Stimulated activated CD4-positive, alpha-beta T cell treated with anti-CD3 and anti-CD28 coated beads, Interleukin-1b, Interleukin-23, amount 100 ng/mL, for 24 hours (primary cell): ENCODE measurements around the gene AK1.

Experiments used
- DNase-seq, 4 experiments: peaks; one replicate each; pipeline ENCODE4 v3.0.0-alpha.2; 2020; ENCODE audit warnings: low read depth in 4 of 4, low spot score in 1 of 4

The AK1 gene

DNA sequence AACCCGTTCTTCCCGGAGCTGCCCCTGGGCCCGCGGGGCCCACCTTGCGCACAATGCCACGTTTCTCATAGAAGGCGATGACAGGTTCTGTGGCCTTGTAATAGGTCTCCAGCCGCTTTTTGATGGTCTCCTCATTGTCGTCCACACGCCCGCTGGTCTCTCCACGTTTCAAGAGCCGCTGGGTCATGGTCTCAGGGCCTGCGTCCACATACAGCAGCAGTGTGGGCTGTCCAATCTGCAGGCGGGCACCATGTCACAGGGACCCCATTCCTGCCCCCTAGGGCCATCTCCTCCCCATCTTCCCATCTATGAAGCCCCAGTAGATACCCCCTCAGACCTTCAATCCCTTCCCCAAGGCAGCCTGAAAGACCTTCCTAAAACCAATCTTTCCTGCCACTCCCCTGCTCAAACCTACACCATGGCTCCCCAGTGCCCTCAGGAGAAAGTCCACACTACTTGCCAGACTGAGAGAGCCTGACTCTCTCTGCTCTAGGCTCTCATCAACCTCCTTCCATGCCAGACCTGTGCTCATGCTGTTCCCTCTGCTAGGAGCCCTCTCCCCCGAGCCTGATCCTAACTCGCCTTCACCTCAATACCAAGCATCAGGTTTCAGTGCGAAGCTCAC lies 9.1 kb downstream of the AK1 start:
- no peak for DNase-seq

DNA sequence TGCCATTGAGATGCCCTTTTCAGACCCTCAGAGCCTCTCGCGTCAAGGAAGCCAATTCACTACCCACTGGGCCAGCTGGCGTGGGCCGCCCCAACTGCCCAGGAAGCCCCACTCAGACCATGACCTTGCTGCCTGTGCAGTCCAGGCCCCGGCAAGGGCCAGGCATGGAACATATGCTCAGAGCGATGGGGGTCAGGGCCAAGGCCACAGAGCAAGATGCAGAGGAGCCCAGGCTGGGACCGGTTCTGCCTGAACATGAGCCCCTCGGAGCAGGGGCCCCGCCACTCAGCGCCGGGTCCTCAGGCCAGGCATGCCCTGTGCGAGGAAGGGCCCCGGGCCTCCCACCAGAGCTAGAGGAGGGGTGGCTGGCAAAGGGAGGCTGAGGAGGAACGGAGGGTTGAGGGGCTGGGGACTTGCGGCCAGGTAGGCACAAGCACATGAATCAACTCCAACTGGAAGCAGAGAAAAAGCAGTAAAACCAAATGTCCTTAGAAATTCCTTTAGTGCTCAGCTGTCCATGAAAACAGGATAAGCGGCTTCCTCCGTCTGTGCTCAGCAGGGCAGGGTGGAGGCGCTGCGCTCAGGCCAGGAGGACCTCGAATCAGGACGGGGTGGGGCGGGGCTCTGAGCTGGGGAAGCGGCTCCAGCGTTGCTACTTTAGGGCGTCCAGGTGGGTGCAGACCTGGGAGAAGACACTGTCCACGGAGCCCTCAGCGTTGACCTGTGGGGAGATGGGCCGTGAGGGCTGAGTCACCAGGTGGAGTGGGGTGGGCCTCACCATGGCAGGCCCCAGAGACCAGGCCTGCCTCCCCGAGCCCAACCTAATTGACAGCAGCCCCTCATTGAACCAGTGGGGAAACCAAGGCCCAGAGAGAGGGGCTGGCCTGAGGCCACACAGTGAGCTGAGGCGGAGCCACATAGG lies 9.9 kb downstream of the AK1 start:
- DNase-seq = no peak

DNA sequence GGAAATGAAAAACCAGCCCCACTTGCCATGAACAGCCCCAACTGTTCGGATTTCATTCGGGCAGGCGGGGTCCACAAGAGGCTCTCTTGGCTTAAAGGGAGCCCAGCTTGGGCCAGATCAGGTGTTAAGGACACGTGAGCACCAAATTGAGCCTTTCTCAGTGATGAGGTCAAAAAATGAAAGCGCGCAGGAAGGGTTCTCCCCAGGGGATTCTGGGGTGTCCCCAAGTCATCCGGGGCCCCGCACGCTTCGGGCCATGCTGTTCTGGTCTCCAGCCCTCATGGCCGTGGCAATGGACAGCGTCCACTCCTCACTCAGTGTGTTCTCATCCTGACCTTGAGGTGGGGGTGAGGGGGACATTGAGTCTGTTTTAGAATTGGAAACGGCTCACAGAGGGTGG lies 10.9 kb downstream of the AK1 start:
- no peak for DNase-seq

DNA sequence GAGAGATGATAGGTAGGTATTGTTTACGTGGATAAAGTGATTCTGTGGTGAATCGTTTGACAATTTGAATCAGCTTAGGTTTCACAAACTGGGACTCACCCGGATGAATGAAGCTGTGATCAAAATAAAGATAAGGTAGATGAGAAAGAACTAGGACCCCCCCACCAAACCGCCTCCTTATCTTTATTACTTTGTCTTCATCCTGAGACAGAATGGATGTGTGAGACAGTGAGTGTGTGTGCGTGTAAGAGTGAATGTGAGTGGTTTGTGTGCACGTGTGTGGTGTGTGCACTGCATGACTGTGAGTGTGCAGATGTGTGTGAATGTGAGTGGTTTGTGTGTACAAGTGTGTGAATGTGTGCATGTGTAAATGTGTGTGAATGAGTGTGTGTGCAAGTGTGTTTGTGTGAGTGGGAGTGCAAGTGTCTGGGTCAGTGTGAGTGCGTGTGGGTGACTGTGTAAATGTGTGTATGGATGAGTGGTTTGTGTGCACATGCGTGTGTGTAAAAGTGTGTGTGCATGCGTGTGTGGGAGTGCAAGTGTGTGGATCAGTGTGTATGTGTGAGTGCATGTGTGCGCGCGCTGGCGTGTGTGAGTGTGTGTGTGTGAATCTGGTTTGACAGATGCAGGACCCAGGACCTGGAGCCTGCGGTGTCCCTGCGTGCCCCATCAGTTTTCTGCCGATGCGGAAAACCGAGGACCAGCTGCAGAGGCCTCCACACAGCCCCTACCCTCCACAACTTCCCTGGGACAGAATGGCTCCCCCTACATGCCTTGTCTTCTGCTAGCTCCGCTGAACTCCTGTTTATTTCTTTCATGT lies 11.6 kb downstream of the AK1 start:
- DNase-seq = no peak

DNA sequence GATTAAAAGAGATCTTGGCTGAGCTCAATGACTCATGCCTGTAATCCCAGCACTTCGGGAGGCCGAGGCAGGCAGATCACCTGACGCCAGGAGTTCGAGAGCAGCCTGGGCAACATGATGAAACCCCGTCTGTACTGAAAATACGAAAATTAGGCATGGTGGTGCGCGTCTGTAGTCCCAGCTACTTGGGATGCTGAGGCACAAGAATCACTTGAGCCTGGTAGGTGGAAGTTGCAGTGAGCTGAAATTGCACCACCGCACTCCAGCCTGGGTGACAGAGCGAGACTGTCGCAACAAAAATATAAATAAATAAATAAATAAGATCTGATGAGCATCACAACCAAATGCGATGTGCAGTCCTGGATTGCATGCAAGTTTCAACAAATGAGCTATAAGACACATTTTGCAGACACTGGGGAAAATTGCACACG lies 14.3 kb downstream of the AK1 start:
- DNase-seq = no peak

DNA sequence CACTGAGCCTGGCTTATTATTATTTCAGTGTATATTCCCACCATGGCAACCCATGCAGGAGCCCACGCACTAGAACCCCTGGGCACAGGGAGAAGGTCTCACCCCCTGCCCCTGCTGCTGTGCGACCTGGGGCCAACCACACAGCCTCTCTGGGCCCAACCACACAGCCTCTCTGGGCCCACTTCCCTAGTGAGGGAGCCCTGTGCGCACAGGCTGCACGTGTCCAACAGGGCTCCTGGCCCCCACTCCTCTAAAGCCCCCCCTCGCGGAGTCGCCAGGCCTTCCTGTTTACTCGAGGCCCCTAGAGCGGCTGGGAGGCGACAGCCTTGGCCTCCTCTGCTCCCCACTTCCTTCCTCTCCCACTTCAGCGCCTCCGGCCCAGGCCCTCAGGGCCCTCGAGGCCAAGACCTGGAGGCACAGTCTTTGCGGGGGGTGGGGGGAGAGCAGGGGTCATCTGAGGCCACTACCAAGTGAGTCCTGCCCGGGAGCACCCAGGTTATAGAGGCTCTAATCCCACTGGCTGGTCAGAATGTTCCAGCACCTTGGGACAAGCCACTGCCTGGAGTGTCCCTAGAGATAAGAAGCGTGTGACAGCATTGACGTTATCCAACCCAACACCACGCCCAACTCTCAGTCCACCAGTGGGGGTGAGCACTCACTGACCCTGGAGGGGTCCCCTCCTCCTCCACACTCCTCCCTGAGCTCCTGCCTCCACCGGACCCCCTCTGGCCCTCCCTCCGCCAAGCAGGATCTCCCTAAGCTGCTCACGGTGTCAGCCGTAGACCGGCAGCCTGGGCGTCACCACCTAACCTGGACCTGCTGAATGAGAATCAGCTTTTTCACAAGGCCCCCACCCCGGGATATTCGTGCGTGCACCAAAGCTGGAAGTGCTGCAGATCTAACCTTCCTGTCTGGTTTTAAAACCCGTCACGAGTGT lies 15.1 kb downstream of the AK1 start:
- no peak for DNase-seq

DNA sequence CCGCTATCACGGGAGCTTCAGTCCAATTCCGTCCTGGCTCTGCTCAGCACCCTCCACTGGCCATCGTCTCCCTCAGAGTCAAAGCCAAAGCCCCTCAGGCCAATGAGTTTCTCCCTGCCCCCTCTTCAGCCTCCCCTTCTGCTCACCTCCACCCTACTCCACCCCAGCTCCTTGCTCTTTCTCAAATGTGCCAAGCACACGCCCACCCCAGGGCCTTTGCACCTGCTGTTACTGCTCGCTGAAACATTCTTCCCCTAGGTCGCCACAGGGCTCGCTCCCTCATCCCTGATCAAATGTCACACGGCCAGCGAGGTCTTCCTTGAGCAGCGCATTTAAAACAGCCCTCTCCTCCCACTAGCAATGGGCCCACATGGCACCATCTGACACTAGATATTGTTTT lies 16.7 kb downstream of the AK1 start:
- DNase-seq = no peak

DNA sequence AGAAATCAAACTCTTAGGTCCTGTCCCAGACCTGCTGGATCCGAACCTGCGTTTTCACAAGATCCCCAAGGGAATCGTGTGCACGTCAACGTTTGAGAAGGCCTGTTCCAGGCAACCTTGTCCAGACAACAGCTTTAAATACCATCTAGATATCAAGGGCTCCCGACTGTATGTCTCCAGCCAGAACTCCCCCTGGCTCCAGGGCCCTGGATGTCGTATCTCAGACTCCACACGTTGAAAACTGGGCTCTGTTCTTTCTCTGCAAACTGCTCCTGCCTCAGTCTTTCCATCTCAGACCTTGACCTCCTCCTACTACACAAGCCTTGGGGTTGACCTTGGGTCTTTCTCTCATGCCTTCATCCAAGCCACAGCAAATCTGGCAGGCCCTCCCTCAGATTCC lies 17.2 kb downstream of the AK1 start:
- no peak for DNase-seq

DNA sequence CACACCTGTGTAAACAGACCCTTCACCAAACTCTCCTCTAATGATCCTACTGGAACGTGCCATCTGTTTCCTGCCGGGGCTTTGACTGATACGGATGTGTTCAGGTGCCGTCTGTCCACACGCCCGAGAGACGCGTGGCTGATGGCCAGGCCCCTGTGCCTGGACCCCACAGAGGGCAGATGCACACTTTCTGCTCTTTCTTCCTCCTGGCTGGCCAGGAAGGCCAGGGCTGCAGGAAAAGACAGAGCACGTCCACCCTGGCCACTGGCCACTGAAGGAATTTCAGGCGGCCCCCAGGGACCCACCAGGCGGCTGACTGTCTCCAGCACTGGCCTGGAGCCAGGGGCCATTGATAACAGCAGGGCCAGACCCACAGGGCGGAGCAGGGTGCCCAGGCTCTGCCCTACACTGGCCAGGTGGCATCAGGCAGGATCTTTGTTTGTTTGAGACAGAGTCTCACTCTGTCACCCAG lies 19.4 kb downstream of the AK1 start:
- DNase-seq = no peak

DNA sequence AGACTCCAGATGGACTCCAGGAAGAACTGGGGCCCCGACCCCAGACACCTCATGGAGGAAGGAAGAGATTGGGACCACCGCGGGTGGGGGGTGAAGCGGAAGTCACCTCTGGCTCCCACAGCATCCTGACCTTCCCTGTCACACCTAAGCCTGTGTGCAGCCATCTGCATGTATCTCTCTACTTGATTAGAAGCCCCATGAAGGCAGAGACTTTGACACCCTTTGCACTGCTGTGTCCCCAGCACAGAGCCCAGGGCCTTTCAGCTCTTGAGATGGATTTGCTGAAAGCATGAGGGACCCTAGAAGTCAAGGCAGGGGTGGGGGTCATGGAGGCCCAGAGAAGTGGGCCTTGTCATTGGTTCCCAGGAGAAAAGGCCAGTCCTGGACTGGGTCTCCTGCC lies 20.2 kb downstream of the AK1 start:
- no peak for DNase-seq

DNA sequence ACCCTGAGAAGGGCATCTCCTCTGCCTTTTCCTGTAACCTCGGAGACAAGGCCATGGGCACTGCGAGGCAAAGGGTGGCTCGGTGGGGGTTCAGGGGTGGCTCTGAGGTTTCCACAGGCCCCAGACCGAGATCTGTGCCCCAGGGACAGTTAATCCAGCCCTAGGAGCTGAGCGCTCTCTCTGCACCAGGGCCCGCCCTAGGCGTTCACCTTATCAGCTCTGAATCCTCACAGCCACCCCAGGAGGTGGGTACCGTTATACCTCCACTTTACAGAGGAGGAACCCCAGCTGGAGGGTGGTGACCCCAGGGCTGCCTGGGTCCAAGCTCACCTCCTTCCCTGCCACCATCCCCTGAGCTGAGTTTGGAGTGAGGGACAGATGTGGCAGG lies 20.8 kb downstream of the AK1 start:
- no peak for DNase-seq

DNA sequence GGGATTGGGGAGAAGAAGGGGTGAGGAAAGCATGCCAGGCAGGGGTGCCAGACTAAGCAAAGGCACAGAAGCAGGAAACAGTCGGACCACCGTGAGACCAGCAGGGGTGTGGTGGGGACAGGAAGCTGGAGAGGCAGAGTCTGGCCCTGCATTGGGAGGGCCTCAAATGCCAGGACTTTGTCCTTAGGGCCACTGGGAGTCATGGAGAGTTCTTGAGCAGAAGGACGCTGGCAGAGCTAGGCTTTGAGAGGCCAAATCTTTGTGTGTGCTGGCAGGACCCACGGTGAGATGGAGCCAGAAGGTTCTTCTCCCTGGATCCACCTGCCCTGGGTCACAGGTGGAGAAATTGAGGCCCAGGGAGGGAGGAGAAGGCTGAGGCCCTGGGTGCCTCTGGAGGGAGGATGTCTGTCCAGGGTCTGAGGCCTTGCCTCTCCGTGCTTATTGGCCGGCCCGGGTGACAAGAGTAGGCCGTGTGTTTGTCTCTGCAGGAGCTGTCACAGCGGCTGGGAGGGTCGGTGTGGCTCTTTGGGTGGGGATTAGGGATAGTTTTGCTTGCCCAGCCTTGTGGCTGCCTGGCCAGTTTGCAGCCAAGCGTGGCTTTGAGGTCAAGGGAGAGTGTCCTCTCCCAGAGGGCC lies 21.3 kb downstream of the AK1 start:
- DNase-seq = no peak

DNA sequence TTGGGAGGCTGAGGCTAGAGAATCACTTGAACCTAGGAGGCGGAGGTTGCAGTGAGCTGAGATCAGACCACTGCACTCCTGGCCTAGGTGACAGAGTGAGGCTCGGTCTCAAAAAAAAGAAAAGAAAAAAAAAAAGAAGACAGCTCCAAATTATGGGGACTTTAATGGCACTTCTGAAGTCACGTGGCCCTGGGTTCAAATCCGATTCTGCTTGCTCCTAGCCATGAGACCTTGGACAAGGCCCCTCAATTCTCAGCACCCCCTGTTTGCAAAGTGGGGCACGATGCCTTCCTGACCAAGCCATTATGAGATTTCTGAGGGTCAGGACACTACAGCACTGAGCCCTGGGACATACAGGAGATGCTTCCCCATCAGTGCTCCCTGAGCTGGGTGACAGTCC lies 22.0 kb downstream of the AK1 start:
- no peak for DNase-seq

DNA sequence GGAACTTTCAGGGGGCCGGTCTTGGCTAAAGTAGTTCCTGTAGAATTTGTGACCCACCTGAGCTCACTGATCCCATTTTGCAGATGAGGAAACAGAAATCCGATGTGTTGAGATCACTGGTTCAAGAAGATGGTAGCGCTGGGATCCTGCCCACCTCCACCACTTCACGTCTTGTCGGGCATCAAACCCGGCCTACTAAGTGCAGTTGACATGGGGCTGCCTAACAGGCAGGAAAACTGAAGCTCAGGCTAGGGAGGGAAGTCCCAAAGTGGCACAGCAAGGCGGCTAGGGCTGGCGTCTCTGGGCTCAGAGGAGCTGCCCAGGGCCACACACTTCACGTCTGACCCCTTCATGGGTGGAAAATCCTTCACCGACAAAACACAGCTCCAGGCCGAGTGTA lies 22.5 kb downstream of the AK1 start:
- DNase-seq = no peak

DNA sequence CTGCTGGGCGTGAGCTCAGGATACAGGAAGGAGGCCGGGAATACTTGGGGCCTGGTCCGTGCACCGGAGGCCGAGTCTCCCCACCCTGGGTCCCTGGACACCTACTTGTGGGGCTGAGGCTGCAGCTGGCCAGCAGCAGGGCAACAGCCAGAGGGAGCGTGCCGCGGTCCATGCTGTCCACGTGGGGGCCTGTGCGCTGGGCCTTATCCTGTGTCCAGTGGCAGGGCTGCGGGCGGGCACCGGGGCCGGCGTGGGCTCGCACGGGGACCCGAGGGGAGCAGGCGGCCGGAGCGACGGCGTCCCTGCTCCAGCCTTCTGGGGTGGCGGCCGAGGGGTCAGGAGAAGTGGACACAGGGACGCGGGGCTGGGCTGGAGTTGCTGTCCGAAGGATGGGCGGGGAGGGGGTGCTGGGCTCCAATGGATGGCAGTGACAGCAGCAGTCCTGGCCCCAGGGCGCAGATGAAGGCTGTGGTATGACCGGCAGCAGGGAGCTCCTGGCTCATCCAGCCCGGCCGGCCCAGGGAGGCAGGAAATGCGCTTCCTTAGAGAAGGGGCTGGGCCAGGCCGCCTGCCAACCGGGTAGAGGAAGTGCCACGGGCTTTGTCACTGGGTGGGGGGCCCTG lies 23.2 kb downstream of the AK1 start, which contains the start of gene ENG:
TSS of gene ENG (minus strand) at position 475 of the 623 bp plus-strand sequence. CDS start at position 172, 303 bp downstream.
- DNase-seq = no peak

DNA sequence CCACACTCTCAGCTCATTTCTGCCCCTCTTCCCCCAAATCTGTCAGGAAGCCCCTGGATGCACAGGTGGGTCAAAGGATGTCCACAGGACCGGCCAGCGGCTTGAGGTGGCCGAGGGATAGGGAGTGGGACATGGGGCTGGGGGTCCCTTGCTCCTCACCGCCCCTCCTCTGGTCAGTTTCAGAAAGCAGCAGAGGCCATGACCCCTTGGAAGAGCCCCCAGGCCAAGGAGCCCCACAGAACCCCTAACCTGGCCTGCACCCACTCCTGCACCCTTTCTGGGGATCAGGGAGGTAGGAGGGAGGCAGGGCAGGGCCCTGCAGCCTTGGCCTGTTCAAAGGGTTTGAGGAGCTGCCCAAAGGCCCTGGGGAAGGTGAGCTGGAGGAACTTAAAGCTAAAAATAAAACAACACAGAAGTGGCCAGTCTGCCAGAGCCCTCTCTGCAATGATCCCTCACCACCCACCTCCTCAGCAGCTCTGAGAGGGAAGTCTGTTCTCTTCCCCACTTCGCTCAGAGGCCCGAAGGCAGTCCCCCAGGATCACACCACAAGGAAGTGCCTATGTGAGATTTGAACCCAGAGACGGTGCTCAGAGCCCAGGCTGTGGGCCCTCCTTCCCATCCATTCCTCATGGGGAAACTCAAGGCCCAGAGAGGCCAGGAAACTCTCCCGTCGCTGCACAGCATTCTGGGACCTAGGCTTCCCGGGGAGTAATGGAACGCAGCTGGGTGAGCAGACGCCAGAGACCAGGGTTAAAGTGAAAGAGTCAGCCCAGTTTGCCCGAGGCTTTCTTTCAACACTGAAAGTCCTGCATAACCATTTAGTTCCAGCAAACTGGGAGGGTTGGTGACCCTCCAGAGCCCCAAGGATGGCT lies 23.9 kb downstream of the AK1 start:
- no peak for DNase-seq

DNA sequence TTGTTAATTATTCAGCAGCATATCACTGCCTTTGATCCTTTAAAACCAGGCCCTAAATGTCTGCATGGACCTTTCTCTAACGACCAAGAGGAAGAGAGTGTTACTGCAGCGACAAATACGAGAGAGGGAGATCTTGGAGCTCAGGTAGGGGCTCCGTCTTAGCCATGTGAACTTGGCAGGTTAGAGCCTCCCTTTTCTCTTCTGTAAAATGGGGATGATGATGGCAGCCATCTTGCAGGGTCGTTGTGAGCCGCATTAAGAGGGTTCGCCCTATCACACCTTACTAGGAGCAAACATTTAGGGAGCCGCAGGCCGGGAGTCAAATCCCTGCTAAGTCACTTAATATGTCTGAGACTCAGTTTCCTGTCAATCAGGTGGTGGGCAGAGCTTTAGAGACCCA lies 24.6 kb downstream of the AK1 start:
- no peak for DNase-seq

DNA sequence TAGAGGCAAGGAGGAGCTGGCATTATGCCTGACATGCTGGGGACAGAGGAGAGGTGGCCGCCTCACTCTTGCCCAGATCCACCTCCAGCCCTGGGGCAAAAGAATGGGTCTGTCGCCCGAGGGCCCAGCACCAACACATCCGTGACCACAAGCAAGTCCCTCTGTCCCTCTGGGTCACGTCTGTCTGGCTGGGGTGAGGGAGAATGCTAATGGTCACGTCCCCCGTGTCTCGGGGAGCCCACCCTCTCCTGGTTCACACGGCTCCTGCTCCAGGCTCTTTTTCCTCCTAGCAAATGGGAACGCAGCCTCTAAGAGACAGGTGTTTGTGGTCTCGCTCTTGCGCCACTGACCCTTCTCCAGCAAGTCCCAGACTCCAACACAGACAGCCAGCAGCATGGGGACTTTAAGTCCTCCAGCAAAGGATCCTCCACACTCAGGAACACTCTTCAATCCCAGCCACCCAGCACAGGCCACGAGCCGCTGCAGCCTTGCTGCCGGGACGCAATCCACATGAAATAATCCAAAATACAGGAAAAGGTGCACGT lies 27.1 kb downstream of the AK1 start:
- no peak for DNase-seq
